HG03196 (cell line): ENCODE data around the gene ZXDC.

Experiments used
- ATAC-seq: cut with Tn5 transposase; IDR thresholded peaks from one replicate; pipeline ENCODE4 v1.9.1; 2021; ENCODE audit not compliant: unreplicated experiment

The ZXDC gene

GRCh38 chr3:126399351-126399735 lies 76.3 kb downstream of the ZXDC start:
- peak; percentile 53 for ATAC-seq

GRCh38 chr3:126398423-126399350 lies 77.0 kb downstream of the ZXDC start:
- no peak for ATAC-seq

GRCh38 chr3:126397610-126398422 lies 77.9 kb downstream of the ZXDC start:
- no peak for ATAC-seq

- ATAC-seq: no peak
Observed at GRCh38 chr3:126396536-126396935, 79.2 kb downstream of the ZXDC start.

GRCh38 chr3:126395846-126396513 lies 79.7 kb downstream of the ZXDC start:
- ATAC-seq: no peak

GRCh38 chr3:126394977-126395321 lies 80.7 kb downstream of the ZXDC start:
- ATAC-seq: no peak

- ATAC-seq: no peak
Observed at GRCh38 chr3:126394179-126394976, 81.3 kb downstream of the ZXDC start, which contains the start of gene CFAP100. Gene CFAP100 (plus strand): TSS chr3:126394909. CDS start chr3:126396001, 1,092 bp downstream.

GRCh38 chr3:126393563-126393962 lies 82.1 kb downstream of the ZXDC start:
- ATAC-seq: no peak

- no peak for ATAC-seq
Observed at GRCh38 chr3:126392246-126392645, 83.4 kb downstream of the ZXDC start.

- no peak for ATAC-seq
Observed at GRCh38 chr3:126391631-126392030, 84.1 kb downstream of the ZXDC start.

- ATAC-seq: no peak
Observed at GRCh38 chr3:126390751-126391150, 84.9 kb downstream of the ZXDC start.

GRCh38 chr3:126390201-126390600 lies 85.5 kb downstream of the ZXDC start:
- no peak for ATAC-seq

- ATAC-seq: no peak
Observed at GRCh38 chr3:126389794-126390146, 85.9 kb downstream of the ZXDC start.

GRCh38 chr3:126389112-126389793 lies 86.4 kb downstream of the ZXDC start:
- peak; percentile 79 for ATAC-seq
